Measurements from ENCODE around the gene SNCB. TPM values are rescaled to one million over a fixed set of nuclear protein-coding genes. Genes with fewer than 3 reads are reported as not detected.

Gene SNCB
- total RNA-seq, 4 donors from 2014 or later = not detected

GRCh38 chr5:176614805-176615478, 15.4 kb downstream of the SNCB start:
- Histone ChIP-seq H3K27ac (no peak overlapping the region), H3K4me3 (no peak overlapping the region), H3K4me1 (peaks cover 20% of the 10 kb centered on the region), H3K9me3 (no peaks in the 10 kb centered on the region), H3K27me3 (peaks cover 68% of the 10 kb centered on the region), H3K36me3 (no peaks in the 10 kb centered on the region)
- 49% methylated on average over 8 of the region's 8 CpGs for WGBS
- TF ChIP-seq, protein P1, sequence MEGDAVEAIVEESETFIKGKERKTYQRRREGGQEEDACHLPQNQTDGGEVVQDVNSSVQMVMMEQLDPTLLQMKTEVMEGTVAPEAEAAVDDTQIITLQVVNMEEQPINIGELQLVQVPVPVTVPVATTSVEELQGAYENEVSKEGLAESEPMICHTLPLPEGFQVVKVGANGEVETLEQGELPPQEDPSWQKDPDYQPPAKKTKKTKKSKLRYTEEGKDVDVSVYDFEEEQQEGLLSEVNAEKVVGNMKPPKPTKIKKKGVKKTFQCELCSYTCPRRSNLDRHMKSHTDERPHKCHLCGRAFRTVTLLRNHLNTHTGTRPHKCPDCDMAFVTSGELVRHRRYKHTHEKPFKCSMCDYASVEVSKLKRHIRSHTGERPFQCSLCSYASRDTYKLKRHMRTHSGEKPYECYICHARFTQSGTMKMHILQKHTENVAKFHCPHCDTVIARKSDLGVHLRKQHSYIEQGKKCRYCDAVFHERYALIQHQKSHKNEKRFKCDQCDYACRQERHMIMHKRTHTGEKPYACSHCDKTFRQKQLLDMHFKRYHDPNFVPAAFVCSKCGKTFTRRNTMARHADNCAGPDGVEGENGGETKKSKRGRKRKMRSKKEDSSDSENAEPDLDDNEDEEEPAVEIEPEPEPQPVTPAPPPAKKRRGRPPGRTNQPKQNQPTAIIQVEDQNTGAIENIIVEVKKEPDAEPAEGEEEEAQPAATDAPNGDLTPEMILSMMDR (IDR thresholded peaks at IDR 0.05) = no peak
- TF ChIP-seq POLR2AphosphoS5 (IDR thresholded peaks at IDR 0.05) = no peak
- no peak for TF ChIP-seq POLR2A (IDR thresholded peaks at IDR 0.05)
- no peak for TF ChIP-seq EP300 (IDR thresholded peaks at IDR 0.05)
- DNase-seq (ENCODE audit: low spot score in 2 of 2) = no peak

GRCh38 chr5:176612855-176613254, 17.5 kb downstream of the SNCB start:
- WGBS = 78% methylated on average over 2 of the region's 2 CpGs
- no peak for DNase-seq (ENCODE audit: low spot score in 2 of 2)
- peaks cover 17% of the 10 kb centered on the region for H3K4me1 ChIP-seq
- H3K9me3 ChIP-seq = no peaks in the 10 kb centered on the region
- peaks cover 61% of the 10 kb centered on the region for H3K27me3 ChIP-seq
- H3K36me3 ChIP-seq = no peaks in the 10 kb centered on the region
- TF ChIP-seq POLR2A (IDR thresholded peaks at IDR 0.05) (no peak), POLR2AphosphoS5 (IDR thresholded peaks at IDR 0.05) (no peak), EP300 (IDR thresholded peaks at IDR 0.05) (no peak)
- TF ChIP-seq, protein P1 (IDR thresholded peaks at IDR 0.05) = no peak
- H3K4me3 ChIP-seq = no peak overlapping the region
- no peak overlapping the region for H3K27ac ChIP-seq

- H3K36me3 ChIP-seq = no peaks in the 10 kb centered on the region
- TF ChIP-seq POLR2A (IDR thresholded peaks at IDR 0.05) (no peak), EP300 (IDR thresholded peaks at IDR 0.05) (no peak), POLR2AphosphoS5 (IDR thresholded peaks at IDR 0.05) (no peak)
- TF ChIP-seq, protein P1 (IDR thresholded peaks at IDR 0.05) = no peak
- H3K9me3 ChIP-seq = no peaks in the 10 kb centered on the region
- H3K4me1 ChIP-seq = peaks cover 17% of the 10 kb centered on the region
- peaks cover 54% of the 10 kb centered on the region for H3K27me3 ChIP-seq
- no peak overlapping the region for H3K4me3 ChIP-seq
- no peak overlapping the region for H3K27ac ChIP-seq
- 80% methylated on average over 6 of the region's 6 CpGs for WGBS
- no peak for DNase-seq (ENCODE audit: low spot score in 2 of 2)
These were observed 18.3 kb downstream of the SNCB start for GRCh38 chr5:176612008-176612407.

DNA sequence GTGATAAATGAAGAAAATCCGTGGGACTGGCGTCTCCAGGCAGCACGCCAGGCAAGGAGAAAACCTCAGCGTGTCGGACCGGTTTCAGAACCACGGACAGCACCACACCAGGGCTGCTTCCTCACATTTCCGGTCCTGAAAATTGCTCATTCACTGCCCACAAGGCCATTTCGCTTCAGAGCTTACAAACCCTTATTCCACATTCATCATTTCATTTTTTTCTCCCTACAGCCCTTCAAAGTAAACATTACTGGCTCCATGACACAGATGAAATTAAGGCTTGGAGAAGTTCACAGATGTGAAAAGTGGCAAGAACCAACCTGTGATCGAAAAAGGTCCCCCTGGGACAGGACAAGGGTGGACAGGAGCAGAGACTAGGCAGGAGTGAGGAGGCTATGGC, 18.9 kb downstream of the SNCB start:
- Histone ChIP-seq H3K27me3 (peaks cover 49% of the 10 kb centered on the region), H3K4me3 (no peak overlapping the region), H3K27ac (no peak overlapping the region), H3K36me3 (no peaks in the 10 kb centered on the region), H3K9me3 (no peaks in the 10 kb centered on the region), H3K4me1 (peaks cover 17% of the 10 kb centered on the region)
- no peak for DNase-seq (ENCODE audit: low spot score in 2 of 2)
- no peak for TF ChIP-seq EP300 (IDR thresholded peaks at IDR 0.05)
- WGBS = 12% methylated on average over 10 of the region's 10 CpGs

DNA sequence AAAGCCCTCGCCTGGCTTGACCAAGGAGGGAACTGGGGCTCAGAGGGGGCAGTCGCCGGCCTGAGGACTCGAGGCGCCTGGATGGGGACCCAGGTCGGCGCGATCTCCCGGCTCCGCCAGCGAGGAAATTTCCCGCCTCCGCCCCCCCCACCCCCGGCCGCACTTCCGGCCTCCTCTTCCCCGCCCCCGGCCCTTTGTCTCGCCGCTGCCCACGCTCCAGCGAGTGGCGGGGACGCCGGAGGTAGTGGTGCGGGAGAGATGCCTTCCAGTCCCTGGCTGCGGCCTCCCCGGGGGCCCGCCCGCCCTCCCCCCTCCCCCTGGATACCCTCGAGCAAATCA, 19.9 kb downstream of the SNCB start:
- H3K36me3 ChIP-seq = no peaks in the 10 kb centered on the region
- TF ChIP-seq POLR2A (IDR thresholded peaks at IDR 0.05) (no peak), POLR2AphosphoS5 (IDR thresholded peaks at IDR 0.05) (no peak), EP300 (IDR thresholded peaks at IDR 0.05) (no peak)
- TF ChIP-seq, protein P1 (IDR thresholded peaks at IDR 0.05) = no peak
- no peak overlapping the region for H3K27ac ChIP-seq
- H3K4me3 ChIP-seq = peak overlapping the region; percentile 55
- no peaks in the 10 kb centered on the region for H3K9me3 ChIP-seq
- peaks cover 38% of the 10 kb centered on the region for H3K27me3 ChIP-seq
- H3K4me1 ChIP-seq = peaks cover 17% of the 10 kb centered on the region
- 4% methylated on average over 4 of the region's 31 CpGs for WGBS
- no peak for DNase-seq (ENCODE audit: low spot score in 2 of 2)
